Esophagus squamous epithelium (tissue), 4 donors: Measurements from ENCODE around the gene BSDC1.

Experiments
- POLR2A ChIP-seq, 4 donors: fragments of 450-650 bp; IDR thresholded peaks; one replicate each; pipeline ENCODE4 v1.6.1; 2017; ENCODE audit warnings: antibody characterized with exemption in 4 of 4, mild to moderate bottlenecking in 4 of 4, moderate library complexity in 3 of 4
- TF ChIP-seq, protein P1 (sequence below), 6 experiments: fragments of 450-650 bp in 4 of 6; fragments of 200-600 bp in 2 of 6; sonication (generic) in 2 of 6; IDR thresholded peaks; one replicate each; pipeline ENCODE4 v1.5.1; 2016 to 2019; ENCODE audit warnings: antibody characterized with exemption in 6 of 6, mild to moderate bottlenecking in 4 of 6, moderate library complexity in 4 of 6

DNA sequence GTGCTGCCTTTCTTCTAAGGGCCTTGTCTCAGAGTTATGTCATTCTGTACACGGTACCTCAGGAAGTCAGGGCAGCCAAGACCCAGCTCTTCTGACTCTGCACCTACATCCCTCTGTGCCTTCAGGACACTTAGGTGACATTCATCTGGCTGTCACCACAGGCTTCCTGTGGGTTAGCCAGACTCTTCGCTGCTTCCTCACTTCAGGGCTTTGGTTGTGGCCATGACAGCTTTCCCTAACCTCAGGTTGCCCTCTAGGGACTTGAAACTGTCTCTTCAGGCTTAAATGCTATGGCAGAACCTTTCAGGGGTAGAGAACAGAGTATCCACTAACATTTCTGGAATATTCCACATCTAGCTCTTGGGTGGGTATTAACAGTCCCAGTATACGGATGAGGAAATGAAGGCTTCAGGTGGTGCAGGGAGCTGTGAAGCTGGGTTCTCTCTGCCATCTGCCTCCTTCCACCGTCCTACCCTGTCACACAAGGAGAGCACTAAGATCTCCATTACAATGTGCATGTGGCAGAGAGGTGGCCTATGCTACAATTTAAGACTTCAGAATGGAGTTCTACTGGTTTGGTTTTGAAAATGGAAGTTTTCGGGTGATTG is 22.0 kb downstream of the BSDC1 start:
- TF ChIP-seq, protein P1, sequence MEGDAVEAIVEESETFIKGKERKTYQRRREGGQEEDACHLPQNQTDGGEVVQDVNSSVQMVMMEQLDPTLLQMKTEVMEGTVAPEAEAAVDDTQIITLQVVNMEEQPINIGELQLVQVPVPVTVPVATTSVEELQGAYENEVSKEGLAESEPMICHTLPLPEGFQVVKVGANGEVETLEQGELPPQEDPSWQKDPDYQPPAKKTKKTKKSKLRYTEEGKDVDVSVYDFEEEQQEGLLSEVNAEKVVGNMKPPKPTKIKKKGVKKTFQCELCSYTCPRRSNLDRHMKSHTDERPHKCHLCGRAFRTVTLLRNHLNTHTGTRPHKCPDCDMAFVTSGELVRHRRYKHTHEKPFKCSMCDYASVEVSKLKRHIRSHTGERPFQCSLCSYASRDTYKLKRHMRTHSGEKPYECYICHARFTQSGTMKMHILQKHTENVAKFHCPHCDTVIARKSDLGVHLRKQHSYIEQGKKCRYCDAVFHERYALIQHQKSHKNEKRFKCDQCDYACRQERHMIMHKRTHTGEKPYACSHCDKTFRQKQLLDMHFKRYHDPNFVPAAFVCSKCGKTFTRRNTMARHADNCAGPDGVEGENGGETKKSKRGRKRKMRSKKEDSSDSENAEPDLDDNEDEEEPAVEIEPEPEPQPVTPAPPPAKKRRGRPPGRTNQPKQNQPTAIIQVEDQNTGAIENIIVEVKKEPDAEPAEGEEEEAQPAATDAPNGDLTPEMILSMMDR (IDR thresholded peaks at IDR 0.05) = peak in 1 of 6 experiments; percentile 17
- TF ChIP-seq POLR2A (IDR thresholded peaks at IDR 0.05) = no peak
